Ramos (cell line): ENCODE data around the gene NAV1.
"Not testable (repeated sequence)": the region's sequence is repeated elsewhere in the genome, so short reads cannot be mapped to it uniquely, and the experiment has no call there.

Experiments
- in situ Hi-C: fragments of 300-500 bp; cut with MboI; formaldehyde crosslinking; loops from one replicate; pipeline ENCODE4 v1.14.3; 2022; ENCODE audit warnings: low sequenced_read_pairs; ENCODE audit not compliant: unreplicated experiment

NAV1 gene, protein sequence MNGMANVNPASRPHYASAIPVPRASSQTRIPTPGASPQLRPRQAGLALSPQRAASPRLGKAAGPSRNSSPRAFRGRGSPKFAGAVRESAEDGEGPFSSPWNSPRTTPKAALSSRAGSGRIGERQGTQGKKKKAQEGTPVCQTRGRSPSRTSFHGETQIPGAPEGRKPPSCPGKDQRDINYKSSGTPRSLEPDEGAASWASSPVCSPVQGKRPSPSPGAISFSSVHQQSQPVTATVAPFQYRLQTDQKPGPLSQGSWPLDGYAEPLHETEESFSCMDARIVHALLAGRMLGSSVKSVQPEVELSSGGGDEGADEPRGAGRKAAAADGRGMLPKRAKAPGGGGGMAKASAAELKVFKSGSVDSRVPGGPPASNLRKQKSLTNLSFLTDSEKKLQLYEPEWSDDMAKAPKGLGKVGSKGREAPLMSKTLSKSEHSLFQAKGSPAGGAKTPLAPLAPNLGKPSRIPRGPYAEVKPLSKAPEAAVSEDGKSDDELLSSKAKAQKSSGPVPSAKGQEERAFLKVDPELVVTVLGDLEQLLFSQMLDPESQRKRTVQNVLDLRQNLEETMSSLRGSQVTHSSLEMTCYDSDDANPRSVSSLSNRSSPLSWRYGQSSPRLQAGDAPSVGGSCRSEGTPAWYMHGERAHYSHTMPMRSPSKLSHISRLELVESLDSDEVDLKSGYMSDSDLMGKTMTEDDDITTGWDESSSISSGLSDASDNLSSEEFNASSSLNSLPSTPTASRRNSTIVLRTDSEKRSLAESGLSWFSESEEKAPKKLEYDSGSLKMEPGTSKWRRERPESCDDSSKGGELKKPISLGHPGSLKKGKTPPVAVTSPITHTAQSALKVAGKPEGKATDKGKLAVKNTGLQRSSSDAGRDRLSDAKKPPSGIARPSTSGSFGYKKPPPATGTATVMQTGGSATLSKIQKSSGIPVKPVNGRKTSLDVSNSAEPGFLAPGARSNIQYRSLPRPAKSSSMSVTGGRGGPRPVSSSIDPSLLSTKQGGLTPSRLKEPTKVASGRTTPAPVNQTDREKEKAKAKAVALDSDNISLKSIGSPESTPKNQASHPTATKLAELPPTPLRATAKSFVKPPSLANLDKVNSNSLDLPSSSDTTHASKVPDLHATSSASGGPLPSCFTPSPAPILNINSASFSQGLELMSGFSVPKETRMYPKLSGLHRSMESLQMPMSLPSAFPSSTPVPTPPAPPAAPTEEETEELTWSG (N-terminal part only)

DNA sequence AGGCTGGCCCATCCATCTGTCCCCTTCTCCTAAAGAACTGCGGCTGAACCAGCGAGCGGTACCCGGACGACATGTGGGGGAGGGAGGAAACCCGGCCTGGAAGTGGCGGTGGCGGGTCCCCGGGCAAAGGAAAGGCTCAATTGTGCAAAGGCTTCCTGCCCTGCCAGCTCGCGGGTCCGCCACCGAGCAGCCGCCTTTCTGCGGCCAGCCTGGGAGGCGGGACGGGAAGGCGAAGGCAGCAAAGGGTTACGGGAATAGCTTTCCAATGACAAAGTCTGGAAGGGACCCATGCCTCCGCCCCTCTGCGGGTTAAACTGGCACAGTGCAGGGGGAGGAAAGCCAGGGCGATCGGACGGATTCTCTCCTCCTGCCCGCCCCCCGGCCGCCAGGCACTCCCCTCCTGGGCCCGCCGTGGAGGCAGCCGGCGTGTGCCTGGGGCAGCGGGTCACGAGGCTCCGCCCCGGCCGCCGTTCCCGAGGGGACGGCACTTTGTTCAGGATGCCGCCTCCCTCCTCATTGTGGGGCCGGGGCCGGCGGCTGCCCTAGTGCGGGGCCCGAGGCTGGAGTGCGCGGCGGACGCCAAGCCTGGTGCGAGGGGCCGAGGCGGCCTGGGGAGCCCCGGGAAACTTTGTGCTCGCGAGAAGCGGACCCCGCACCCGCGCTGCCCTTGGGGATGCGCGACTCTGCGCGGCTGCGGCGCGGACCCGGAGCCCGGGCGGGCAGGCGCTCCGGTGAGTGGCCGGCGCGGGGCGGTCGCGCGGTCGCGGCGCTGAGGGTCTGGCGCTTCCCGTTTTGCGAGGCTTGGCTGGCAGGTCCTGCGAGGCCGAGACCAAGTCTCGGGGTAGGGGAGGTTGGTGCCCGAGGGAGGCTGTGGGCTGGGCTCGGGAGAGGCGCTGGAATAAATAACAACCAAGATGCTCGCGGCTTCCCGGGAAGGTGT lies at the start of gene NAV1:
Gene NAV1 (plus strand): TSS at position 516 of the 940 bp plus-strand sequence. CDS start 83,758 bp downstream, outside the sequence.
- in situ Hi-C loops, result no loop called here

DNA sequence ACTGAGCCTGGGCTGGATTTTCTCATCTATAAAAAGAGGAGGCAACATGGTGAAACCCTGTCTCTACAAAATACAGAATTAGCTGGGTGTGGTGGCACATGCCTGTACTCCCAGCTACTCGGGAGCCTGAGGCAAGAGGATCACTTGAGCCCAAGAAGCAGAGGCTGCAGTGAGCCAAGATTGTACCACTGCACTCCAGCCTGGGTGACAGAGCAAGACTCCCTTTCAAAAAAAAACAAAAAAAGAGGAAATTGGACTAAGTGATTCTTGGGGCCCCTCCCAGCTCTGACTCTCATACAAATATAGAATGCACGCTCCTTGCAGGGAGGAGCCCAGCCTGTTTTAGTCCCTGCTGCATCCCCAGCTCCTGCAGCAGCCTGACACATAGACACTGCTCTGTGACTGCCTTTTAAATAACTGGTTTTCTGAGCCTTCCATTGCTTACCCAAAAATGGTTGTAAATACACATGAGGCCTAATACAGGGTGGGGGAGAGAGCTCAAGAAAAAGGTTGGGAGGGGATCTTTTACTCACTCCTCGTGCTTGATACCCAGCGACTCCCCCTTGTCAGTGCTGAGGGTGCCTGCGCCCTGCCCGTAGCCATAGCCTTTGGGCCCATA lies 49.2 kb upstream of the NAV1 start:
- in situ Hi-C loops, result no loop called here

DNA sequence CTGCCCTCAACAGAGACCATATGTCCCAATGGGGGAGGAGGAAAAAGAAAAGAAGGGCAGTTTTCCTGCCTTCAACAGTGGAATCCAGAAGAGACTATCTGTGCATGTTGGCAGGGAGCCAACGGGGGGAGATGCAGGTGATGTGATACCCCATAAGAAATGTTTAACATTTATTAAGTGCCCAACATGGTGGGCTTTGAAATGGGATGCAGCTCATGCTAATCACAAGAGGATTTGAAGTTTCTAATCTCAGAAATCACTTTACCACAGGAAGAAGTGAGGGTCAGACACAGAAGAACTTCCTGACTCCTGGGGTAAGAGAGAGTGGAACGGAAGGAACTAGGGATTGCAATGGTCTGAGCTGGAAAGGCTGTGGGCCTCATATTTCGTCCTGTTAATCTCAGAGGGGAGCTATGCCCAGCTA lies 48.2 kb upstream of the NAV1 start:
- in situ Hi-C loops, result no loop called here

DNA sequence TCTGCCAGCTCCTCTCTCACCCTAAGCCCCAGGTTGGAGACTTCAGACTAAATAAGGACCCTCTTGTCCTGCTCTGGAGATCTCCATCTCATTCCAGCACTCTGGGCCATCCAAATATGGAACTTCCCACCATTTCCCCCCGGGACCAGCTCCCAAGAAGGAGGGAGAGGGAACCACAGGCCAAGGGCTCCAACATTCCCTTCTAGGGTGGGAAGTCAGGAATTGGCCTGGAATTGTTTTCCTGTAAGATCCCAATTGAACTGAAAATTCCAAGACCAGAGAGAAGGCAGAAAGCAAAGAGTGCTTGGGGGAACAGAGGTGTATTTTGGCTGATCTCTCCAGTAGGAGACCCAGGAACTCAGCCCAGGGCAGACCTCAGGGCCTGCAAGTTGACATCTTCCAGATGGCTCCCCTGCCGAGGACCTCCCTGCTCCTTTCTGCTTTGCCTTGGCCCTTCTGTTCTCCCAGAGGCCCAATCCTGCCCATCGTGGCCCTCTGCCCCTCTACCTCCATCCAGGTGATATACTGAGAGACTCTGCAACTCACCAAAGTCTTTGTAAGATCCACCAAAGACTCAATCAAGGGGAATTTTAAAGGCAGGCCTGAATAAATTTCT lies 46.9 kb upstream of the NAV1 start:
- in situ Hi-C loops, result no loop called here

DNA sequence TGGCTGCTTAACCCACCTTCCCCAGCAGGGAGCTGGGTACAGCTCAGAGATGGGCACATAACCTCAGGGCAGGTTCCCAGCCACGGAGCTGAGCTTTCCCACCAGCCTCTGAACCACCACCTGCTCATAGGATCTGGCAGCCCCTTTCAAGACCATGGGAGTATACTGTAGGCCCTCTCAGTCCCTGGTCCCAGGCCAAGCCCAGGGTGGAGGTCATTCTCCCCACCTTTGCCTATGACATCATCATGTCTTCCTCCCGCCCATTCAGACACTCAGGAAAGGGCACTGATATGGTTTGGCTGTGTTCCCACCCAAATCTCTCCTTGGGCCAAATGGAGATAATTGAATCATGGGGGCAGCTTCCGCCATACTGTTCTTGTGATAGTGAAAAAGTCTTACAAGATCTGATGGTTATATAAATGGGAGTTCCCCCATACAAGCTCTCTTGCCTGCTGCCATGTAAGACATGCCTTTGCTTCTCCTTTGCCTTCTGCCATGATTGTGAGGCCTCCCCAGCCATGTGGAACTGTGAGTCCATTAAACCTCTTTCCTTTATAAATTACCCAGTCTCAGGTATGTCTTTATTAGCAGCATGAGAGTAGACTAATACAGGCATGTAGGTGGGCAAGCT lies 45.8 kb upstream of the NAV1 start:
- in situ Hi-C loops, result not testable (repeated sequence)

DNA sequence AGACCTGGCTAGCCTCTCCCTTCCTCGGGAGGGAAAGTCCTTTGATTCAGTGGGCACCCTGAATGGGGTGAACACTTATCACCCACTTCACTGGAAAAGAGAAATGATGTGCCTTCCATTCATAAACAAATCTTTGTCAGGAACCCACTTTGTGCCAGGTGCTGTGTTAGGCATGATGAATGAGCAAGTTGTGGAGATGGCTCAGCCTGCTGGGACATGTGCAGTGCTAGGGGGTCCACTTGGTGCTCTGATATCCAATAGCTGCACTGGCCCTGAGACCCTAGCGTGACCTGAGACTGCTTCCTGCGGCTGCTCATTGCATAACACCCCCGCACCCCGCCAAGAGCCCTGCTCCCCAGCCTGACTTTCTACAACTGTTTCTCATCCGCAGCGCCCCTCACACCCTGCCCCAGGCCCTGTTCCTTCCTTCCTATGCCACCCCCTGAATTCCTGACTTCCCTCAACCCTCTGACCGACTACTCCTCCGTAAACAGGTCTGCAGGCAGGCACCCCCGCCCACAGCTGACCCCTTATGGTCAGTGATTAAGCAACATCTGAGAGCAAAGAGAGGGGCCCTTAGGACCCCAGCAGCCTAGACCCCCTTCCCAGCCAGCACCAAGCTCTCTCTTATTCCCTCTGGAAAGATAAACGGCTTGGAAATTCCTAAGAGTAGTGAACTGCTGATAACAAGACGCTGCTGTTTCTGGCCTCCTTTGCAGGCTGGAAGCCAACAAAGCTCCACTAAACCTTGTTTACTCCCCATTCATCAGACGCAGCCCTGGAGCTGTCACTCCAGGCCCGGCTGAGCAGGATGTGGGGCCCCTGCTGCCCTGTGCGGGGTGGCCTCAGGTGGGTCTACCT lies 44.9 kb upstream of the NAV1 start:
- in situ Hi-C loops, result no loop called here

DNA sequence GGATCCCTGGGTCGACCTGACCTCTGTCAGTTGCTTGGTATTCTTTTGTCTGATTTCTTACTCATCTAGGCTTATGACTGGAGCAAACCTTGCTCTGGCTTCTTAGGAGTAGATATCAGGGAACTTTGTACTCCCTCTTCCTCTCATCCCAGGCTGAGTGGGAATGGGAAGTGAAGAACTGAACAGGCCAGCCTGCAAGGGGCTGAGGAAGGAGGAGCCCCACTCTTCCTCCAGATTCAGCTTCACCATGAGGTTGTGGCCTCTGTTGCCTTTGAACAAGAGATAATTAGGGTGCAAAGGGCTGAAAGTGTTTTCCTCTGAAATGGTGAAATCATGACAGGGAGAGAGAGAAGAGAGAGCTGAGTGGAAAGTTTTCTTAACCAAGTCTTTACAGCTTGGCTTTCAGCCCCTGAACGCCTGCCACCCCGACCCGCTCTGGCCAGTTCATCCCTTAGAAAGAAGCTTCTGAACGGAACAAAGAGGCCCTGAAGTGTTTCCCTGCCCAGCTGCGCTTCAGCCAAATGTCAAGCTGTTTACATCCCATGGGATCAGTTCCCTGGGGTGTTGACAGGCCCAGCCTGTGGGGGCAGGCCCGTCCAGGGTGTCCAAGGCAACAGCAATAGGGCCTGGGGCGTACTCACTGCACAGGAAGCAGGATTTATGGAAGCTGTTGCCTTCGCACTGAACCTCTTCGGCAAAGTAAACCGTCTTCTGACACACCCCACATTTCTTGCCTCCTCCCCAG lies 43.2 kb upstream of the NAV1 start:
- in situ Hi-C loops, result no loop called here

DNA sequence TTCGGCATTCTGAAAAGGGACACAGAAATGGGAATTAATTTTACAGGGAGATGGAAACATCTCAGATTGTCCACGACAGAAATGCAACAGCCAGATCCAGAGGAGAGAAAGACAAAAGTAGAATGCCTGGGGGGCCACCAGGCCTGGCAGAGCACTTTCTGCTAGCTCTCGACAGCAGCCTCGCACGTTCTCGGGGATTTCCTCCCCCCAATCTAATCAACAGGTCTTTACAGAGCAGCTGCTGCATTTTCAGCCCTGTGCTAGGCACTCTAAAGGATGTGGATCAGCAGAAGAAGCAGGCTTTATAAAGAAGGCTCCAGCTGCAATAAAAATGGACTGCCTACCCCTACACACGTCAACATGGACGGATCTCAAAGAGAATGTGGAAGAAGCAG lies 42.6 kb upstream of the NAV1 start:
- in situ Hi-C loops, result no loop called here

DNA sequence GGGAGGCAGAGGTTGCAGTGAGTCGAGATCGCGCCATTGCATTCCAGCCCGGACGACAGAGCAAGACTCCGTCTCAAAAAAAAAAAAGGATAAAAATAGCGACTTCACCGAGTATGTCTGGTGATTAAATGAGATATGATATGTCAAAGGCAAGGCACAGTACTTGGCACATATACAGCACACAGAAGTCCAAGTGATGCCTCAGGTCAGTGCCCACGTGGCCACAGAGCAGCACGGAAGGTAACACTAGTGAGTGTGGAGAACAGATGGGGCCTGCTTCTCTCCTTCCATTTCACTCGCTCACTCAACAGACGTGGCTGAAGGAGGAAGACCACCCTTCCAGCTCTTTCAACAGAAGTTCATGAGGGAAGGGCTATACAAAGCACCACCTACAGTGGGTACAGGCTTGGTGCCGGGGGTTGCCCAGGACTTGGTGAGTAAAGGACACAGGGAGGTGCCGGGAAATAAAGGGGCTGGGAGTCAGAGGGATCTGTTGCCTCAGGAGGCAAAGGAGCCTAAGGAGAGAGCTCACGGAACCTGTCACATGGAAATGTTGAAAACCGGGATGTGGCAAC lies 40.9 kb upstream of the NAV1 start:
- in situ Hi-C loops, result no loop called here

DNA sequence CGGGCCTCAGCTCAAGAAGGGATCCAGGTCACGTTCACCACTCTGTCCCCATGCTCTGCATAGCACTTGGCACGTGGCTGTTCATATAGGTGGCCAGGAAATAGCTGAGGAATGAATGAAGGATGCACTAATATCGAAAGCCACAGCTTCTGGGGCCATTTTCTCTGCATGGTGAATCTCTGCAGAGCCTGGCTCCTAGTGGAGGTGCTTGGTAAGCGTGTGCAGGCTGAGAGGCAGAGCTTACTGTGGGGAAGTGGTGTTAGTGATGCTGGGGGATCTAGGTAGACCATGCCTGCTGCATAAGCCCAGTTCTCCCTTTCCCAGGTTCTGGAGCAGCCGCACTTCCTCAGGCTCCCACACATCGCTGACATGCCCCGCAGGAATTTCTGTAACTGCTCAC lies 40.3 kb upstream of the NAV1 start:
- in situ Hi-C loops, result no loop called here

DNA sequence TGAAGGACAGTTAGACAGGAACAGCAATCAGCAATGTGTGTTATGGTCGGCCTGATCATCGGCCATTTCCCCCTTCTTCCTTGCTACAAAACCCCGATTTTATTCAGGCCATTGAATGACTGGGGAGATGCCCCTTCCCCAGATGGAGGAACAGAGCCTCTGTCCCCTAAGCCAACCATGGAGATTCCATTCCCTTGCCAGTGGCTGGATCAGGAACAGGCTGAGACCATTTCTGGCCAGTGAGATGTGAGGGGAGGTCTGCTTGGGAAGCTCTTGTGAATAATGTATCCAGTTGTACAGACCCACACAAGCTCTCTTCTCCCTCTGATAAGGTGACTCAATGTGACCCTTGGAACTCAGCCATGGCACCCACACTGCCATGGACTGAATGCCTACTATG lies 39.7 kb upstream of the NAV1 start:
- in situ Hi-C loops, result no loop called here

DNA sequence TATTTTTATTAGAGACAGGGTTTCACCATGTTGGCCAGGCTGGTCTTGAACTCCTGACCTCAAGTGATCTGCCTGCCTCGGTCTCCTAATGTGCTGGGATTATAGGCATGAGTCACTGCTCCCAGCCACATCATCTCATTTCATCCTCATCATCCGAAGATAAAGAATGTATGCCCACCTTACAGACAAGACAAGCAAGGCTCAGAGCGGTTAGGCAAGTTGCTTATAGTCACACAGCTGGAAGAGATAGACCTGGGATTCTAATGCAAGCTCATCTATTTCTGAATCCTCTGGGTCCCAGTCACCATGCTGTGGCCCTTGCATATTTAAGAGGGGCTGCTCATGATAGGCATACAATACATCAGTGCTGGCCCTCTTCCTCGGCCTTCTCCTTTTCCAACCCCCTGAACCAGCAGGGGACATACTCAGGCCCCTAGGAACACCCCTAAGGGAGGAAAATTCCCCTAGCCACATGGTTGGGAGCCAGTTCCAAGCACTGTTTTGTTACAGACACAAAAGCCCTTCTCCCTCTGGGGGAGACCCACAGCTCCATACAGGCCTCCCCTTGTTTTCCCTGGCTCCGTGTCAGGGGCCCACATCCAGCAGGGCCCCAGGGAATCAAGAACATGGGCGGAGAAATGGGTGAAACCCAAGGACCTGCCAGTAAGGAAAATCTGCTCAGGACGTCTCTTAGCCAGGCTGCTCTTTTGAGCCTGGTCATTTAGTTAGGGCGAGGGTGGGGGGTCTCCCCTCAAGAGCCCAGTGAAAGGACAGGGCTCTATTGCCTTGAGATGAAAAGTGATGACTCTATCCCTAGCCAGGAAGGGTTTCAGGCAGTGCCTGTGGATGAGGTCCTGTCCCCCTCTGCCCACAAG lies 38.9 kb upstream of the NAV1 start:
- in situ Hi-C loops, result no loop called here

DNA sequence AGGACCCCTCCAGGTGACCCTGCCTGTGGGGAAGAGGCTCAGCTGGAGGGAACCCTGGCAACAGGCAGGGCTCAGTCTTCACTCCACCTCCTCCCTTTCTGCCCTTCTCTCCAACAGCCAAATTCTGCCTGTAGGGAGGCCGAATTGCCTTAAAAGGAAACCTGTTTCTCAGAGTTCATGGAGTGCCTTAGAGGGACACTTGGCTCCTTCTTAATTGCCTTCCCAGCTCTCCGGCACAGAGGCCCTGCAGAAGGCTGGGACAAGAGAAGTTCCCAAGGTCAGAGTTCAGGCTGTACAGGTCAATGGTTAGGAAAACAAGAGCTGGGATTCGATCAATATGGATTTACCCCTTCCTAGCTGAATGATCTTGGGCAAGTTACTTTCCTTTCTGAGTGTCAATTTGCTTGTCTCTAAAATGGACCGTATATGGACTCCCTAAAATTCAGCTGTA lies 38.2 kb upstream of the NAV1 start:
- in situ Hi-C loops, result no loop called here

DNA sequence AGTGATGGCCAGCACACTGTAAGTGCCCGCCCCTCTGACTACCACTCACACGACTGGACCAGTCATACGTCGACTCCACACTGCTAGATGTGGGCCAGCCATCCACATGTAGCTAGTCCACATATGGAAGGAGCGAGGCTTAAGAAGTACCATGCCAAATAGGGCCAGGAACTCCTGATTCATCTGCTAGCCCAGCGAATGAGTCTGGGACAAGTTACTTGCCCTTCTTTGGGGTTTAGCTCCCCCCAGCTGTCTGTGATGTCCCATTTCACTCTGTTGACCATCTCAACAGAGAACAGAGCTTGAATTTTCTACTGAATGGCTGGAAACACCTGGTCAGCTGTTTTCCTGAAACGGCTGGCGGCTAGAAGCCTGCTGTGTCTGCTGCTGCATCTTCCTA lies 37.8 kb upstream of the NAV1 start:
- in situ Hi-C loops, result no loop called here

DNA sequence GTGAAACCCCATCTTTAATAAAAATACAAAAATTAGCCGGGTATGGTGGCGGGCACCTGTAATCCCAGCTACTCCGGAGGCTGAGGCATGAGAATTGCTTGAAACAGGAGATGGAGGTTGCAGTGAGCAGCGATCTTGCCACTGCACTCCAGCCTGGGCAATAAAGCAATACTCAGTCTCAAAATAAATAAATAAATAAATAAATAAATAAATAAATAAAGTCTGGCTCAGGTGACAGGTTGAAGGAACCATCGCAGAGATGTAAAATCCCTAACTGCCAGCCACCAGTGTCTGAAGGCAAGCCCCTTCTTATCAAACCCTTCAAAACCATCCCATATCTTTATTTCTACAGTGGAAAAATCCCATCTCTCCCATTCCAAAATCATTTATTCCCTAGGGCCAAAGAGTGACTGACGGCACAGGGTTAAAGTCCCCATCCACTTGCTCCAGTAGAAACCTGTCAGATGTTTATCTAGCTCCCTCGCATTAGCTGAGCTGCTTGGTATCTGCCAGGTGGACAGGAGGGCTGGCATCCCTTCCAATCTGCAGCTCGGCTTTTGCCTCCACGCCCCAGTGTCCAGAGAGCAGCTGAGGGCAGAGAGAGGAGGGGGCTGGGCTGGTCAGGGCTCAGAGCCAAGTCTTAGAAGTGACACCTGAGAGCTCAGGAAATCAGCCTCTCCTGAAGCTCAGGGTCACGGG lies 37.0 kb upstream of the NAV1 start:
- in situ Hi-C loops, result no loop called here
